Cardiac septum (tissue), 1 donor: ENCODE data around the gene GLDN. TPM values are rescaled to one million over a fixed set of nuclear protein-coding genes. Genes with fewer than 3 reads are reported as not detected.

Source experiments
- DNase-seq: peaks from one replicate; pipeline ENCODE4 v3.0.0-alpha.2; 2020; ENCODE audit warnings: low spot score
- intact Hi-C: fragments of 100-400 bp; cut with DNase I; formaldehyde crosslinking; loops from one replicate; pipeline ENCODE4 v1.14.0; 2022
- long read RNA-seq: library from polyadenylated mRNA; unstranded; transcript quantifications from one replicate; pipeline ENCODE4 v2.0.0, GENCODE V29; 2021
- total RNA-seq: library from RNA; stranded (reverse); fragmentation: NEBNext Ultra II Directional; extraction: Animal tissue kit (Norgen Biotek cat#: 25700); gene quantifications from one replicate; pipeline ENCODE4 v1.2.1, GENCODE V29; 2021
- donor health status: DM: no; HTN: no; CAD: no.

GLDN gene
- total RNA-seq, result 20.6 TPM
- long read RNA-seq, partial matches to known transcripts, result 4 of 10 reads
- long read RNA-seq, other reads (novel, unspliced or antisense), result 6 of 10 reads

DNA sequence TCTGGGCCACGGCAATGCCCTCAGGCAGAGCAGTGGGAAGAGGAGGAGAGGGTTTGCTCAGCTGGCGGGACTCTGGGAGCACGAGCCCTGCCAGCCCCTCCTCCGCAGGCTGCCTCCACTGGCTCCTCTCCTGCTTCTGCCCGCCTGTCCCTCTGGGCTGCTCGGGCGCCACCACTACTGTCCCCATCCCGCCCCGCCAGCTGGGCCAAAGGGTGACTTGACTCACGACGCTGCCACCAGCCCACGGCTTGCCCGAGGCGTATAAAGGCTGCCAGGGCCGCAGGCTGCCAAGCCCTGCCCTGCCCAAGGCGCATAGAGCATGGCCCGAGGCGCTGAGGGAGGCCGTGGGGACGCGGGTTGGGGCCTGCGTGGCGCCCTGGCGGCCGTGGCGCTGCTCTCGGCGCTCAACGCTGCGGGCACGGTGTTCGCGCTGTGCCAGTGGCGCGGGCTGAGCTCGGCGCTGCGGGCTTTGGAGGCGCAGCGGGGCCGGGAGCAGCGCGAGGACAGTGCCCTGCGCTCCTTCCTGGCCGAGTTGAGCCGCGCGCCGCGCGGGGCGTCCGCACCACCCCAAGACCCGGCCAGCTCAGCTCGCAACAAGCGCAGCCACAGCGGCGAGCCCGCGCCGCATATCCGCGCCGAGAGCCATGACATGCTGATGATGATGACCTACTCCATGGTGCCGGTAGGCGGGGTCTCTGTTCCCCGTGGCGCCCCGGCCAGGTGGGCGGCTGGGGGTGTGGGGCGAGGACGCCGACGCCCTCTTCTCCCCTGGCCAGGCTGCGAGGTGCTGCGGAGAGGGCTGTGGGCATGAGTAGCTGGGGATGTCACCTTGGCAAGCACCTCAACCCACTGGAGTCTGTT is at the start of gene GLDN:
Gene GLDN, plus strand, starts transcription at position 290 of the 861 bp plus-strand sequence. Its CDS starts 30 bp downstream, at position 320.
- intact Hi-C loops, result no loop called here
- DNase-seq, result peak; percentile 82

DNA sequence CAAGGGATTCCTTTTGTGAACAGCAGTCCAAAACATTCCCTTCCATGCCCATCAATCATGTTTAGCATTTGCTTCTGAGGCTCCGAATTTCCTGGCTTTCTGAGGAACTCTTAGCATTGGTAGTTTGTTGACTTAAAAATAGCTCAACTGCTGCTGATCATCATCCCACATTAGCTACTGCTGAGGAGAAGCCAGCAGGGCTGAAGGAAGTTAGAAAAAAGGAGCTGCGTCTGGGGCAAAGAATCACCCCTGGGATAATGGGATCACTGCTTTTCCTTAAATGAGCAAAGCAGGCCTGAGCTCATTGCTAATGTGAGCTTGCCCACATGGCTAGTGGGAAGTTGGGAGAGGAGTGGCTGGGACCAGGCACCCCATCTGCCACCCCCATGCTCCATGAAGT is 42.8 kb upstream of the GLDN start:
- intact Hi-C loops, result no loop called here
- DNase-seq, result no peak

DNA sequence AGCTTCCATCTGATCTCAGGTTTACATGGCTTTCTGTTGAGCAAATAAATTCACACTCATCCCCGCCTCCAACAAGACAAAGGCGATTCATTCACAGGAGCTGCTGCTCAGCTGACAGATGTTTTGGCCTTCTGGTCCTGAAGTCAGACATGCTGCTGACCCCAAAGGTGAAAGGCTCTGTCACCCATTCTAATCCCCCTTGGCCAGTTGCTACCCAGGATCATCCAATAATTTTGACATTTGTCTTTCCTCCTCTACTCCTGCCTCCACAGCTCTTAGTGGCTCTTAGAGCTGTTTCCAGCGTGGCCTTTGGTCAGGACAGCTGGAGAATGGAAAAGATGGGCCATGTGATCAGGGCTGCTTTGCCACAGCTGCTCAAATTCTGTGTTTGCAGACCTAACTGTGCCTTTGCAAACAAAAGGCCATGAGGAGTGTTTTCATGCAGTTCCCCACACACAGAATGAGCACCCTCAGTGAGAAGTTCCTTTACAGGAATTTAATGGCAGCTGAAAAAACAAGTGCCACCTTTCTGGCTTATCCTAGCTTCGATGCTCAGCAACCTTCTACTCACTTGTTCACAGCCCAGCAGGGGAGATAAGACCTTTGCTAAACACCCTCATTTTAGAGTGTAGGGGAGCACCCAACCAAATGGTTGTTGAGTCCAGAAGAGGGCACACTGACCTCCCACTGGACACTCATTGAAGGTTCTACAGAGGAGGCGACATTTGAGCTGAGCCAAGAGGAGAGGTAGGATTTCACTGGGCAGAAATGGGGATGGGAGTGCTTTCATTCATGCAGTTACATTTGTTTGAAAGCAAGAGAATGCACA is 42.1 kb upstream of the GLDN start:
- DNase-seq, result no peak
- intact Hi-C loops, result no loop called here

- intact Hi-C loops, result no loop called here
- no peak for DNase-seq
These were observed 39.0 kb upstream of the GLDN start for GRCh38 chr15:51302480-51302879.

GRCh38 chr15:51303462-51303980 is 37.9 kb upstream of the GLDN start:
- intact Hi-C loops, result no loop called here
- no peak for DNase-seq

DNA sequence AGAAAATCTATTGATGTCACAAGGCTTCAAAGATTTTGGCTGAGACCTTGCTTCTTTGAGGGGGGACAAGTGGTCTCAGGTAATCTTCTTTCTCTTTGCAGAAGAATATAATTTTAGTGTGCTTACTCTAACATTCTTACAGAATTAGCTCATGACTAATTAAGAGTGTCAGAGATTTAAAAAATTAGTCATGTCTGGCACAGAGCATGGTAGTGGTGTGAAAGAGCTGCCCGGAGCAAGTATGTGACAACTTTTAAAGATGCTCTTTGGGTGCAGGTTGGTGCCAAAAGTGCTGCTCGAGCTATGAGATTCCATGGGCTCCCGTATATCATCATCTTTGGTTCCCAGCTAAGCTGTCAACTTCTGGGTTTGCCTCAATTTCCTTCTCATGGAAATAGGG is 34.1 kb upstream of the GLDN start:
- intact Hi-C loops, result no loop called here
- DNase-seq, result no peak

- intact Hi-C loops, result no loop called here
- no peak for DNase-seq
These were observed 33.6 kb upstream of the GLDN start for GRCh38 chr15:51307811-51308210.

DNA sequence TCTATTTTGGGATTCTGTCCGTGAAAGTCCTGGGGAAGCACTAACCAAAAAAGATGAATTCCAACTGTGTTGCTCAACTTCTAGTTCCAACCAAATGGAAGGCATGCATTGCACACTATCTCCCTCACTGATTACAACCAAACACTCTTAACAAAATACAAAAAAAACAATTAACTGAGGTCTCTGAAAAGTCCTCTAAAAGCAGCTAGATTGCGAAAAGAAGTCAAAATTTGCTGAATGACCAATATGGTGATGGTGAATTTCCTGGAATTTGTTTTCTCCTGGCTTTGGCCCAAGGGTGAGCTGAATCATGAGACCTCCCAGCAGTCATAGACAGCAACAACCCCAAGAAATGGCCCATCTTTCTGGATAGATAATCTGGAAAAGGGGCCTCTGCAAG is 31.4 kb upstream of the GLDN start:
- no peak for DNase-seq
- intact Hi-C loops, result no loop called here

DNA sequence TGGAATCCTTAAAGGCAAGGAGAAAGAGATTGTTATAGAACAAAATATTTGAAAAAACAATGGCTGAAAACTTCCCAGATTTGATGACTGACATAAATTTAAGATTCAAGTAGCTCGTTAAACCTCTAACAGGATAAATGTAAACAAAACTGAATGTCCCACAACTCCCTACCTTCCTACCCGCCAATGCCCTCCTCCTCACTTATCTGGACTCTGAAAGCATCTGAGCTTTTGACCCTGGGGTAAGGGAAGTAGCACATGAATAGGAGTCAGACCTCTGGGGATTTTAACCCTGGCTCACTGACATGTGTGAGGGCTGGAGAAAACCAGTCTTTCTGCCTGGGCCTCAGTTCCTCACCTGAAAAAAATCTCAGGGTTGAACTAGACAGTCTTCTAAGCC is 29.9 kb upstream of the GLDN start:
- intact Hi-C loops, result no loop called here
- DNase-seq, result no peak

DNA sequence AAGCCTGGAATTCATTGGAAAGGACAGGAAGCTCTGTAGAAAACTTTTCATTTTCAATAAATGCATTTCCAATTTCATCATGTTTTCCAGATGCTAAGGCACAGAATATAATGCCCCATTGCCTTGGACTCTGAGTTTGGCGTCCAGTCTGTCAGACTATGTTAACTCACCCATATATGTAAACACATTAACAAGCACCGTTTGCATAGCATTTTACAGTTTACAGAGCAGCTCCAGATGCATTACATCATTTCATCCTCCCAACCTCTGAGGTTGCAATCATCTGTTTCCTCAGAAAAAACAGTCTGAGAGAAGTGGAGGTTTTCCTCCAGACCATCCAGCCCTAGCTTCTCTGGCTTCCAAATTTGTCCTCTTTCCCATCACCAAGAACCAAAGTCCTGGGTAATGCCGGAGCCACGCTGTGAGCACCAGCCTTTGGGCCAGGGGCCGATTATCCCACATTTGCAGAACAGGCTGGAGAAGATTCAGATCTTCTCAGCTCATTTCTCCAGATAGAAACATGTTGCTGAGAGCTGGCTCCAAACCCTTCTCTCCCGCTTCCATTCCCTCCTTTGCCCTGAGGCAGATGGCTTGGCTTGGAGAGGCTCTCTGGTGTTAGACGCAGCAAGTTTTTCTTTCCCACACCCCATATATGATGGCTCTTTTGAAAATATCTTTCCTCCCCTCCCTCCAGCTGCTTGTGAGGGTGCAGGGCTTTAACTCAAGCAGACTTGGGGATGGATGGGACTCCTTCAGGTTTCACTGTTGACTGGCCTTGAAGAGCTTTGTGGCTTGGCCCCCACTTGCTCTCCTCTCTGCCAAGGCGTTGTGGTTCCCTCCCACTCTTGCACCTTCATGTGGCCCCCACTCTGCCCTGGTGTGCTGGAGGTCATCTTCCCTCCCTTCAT is 29.0 kb upstream of the GLDN start:
- intact Hi-C loops, result no loop called here
- no peak for DNase-seq

DNA sequence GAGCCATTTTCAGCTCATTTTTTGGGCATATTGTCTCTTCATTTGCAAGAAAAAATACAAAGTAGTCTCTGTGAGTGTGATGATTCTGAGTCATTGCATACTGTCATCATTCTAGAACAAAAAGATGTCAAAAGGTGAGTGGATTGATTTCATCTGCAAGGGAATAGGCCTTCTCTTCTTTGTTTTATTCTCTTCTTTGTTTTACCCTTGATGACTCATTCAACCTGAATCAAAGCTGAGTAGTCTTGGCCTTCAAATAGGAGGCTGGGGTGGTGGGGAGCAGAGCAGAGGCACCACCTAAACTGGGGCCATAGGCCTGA is 28.4 kb upstream of the GLDN start:
- no peak for DNase-seq
- intact Hi-C loops, result no loop called here

- DNase-seq, result no peak
- intact Hi-C loops, result no loop called here
These were observed 27.7 kb upstream of the GLDN start for GRCh38 chr15:51313644-51314280.

DNA sequence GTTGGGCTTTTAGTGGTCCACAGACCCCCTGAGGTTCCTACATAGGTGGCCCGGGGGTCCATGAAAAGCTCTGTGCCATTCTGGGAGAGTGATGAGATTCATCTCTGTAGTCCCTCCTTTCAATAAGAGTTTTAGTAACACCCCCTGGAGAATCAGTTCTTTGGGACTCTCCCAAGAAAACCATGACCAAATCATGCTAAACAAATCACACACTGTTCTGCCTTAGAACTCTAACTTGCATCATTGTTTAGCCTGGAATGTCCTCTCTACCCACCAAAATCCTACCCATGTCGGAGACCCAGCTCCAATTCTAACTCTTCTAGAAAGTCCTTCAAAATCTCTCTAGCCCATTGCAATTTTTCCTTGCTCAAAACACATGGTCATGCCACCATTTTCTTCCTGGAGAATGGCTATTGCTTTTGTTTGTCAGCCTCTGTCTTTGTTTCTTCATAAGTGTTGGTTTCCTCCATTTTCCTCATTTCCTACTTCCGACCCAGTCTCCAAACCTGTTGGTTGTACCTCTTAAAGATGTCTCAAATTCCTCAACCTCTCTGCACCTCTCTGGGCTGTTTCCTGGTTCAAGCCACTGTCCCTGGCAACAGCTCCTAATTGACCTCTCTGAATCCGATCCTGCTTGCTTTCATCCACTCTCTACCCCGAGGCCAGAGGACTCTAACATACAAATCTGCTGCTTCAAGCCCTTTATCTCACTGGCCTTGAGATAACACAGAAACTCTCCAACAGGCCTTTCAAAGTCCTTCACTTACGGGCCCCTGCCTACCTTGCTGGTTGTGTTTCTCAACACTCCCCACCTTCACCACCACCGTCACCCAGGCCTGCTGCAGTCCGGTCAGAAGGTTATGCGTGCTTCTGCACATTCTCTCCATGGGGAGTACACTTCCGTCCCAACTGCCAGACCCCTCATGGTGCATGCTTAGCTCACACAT is 26.8 kb upstream of the GLDN start:
- intact Hi-C loops, result no loop called here
- no peak for DNase-seq

GRCh38 chr15:51315726-51316125 is 25.7 kb upstream of the GLDN start:
- DNase-seq, result no peak
- intact Hi-C loops, result no loop called here

DNA sequence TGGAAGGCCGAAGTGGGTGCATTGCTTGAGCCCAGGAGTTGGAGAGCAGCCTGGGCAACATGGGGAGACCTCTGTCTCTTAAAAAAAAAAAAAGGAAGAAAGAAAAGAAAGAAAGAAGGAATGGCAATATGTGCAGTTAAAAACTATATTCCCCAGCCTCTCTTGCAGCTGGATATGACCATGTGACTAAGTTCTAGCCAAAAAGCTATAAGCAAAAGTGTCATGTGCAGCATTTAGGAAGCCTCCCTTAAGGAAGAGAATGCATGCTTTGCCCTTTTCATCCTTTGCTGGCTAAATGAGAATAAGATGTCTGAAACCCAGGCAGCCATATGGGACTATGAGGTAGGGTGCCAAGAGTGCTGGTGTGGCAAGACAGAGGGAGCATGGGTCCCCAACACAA is 24.8 kb upstream of the GLDN start:
- intact Hi-C loops, result no loop called here
- DNase-seq, result no peak

GRCh38 chr15:51318382-51319150 is 22.9 kb upstream of the GLDN start:
- no peak for DNase-seq
- intact Hi-C loops, result no loop called here

DNA sequence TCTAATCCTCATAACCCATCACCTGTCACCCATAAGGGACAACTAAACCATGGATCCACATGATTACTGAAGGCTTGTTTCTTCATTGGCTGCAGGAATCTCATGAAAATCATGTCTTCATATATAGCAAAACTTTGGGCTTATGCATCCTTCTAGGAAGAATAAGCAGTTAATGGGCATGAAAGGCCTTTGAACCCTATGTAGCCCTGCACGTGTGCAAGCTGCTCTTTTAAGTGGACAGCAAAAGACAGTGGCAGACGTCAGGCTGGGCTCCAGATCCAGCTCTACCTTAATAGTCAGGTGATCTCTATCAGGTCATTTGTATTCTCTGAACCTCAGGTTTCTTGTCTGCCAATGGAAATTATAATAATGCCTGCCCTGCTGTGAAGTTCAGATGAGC is 21.9 kb upstream of the GLDN start:
- no peak for DNase-seq
- intact Hi-C loops, result no loop called here
